Right lobe of liver (tissue), 4 donors: ENCODE results near the gene GPR45.

Experiments
- POLR2A ChIP-seq: fragments of 450-650 bp; IDR thresholded peaks from one replicate; pipeline ENCODE4 v1.6.1; 2017; ENCODE audit warnings: antibody characterized with exemption, mild to moderate bottlenecking
- TF ChIP-seq, protein P1 (sequence below), 4 donors: fragments of 200-600 bp in 3 of 4; fragments of 450-650 bp in 1 of 4; IDR thresholded peaks; one replicate each; pipeline versions ENCODE4 v1.5.1 to v1.8.0; 2016 to 2022; ENCODE audit warnings: antibody characterized with exemption in 4 of 4, mild to moderate bottlenecking in 2 of 4
- donor health status: DM: no; HTN: no; CAD: no.
- donor health status: DM: no; HTN: no; CAD: no.
- donor health status: DM: no; HTN: yes; CAD: no.

DNA sequence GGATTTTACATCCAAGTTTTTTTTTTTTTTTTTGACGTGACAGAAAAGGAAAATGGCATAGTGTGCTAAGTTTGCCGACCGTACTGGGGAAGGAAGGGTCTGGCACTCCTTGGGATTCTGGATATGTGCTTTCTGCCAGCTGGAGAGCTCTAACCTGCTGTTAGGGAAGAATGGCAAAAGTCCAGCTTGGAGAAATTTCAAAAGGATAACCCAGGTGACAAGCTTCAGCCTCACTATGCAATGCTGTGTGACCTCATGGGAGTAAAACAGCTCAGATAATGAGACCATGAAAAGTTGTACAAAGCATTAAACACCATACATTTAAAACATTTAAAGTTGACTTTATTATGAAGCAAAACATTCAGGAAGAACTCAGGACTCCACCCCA lies 10.3 kb upstream of the GPR45 start:
- TF ChIP-seq, protein P1, sequence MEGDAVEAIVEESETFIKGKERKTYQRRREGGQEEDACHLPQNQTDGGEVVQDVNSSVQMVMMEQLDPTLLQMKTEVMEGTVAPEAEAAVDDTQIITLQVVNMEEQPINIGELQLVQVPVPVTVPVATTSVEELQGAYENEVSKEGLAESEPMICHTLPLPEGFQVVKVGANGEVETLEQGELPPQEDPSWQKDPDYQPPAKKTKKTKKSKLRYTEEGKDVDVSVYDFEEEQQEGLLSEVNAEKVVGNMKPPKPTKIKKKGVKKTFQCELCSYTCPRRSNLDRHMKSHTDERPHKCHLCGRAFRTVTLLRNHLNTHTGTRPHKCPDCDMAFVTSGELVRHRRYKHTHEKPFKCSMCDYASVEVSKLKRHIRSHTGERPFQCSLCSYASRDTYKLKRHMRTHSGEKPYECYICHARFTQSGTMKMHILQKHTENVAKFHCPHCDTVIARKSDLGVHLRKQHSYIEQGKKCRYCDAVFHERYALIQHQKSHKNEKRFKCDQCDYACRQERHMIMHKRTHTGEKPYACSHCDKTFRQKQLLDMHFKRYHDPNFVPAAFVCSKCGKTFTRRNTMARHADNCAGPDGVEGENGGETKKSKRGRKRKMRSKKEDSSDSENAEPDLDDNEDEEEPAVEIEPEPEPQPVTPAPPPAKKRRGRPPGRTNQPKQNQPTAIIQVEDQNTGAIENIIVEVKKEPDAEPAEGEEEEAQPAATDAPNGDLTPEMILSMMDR (IDR thresholded peaks at IDR 0.05): no peak
- no peak for TF ChIP-seq POLR2A
